GM18511 (cell line): ENCODE measurements around the gene P2RY14.

Experiments
- ATAC-seq: cut with Tn5 transposase; IDR thresholded peaks from one replicate; pipeline ENCODE4 v1.9.1; 2021; ENCODE audit warnings: mild to moderate bottlenecking, moderate library complexity; ENCODE audit not compliant: unreplicated experiment

The P2RY14 gene

GRCh38 chr3:151192545-151192944, 85.8 kb downstream of the P2RY14 start:
- ATAC-seq, result no peak

GRCh38 chr3:151191095-151191494, 87.2 kb downstream of the P2RY14 start:
- no peak for ATAC-seq

GRCh38 chr3:151183265-151183671, 95.1 kb downstream of the P2RY14 start:
- no peak for ATAC-seq

- ATAC-seq, result no peak
These were observed 95.8 kb downstream of the P2RY14 start for GRCh38 chr3:151182349-151183079.

GRCh38 chr3:151178208-151178845, 100.0 kb downstream of the P2RY14 start:
- ATAC-seq, result no peak

- no peak for ATAC-seq
These were observed 102.4 kb downstream of the P2RY14 start for GRCh38 chr3:151175952-151176351.

GRCh38 chr3:151174351-151174750, 104.0 kb downstream of the P2RY14 start:
- ATAC-seq, result no peak

- peak; percentile 57 for ATAC-seq
These were observed 107.1 kb downstream of the P2RY14 start for GRCh38 chr3:151171145-151171757.

- peak; percentile 48 for ATAC-seq
These were observed 108.2 kb downstream of the P2RY14 start for GRCh38 chr3:151169948-151170679.

GRCh38 chr3:151169262-151169947, 108.9 kb downstream of the P2RY14 start:
- ATAC-seq, result peak; percentile 63

- ATAC-seq, result no peak
These were observed 109.9 kb downstream of the P2RY14 start for GRCh38 chr3:151168269-151169094.

- no peak for ATAC-seq
These were observed 112.2 kb downstream of the P2RY14 start for GRCh38 chr3:151166161-151166560.

- no peak for ATAC-seq
These were observed 113.1 kb downstream of the P2RY14 start for GRCh38 chr3:151165226-151165625.
